Peyer's patch (tissue), 4 donors: ENCODE measurements around the gene PIGL. TPM values are rescaled to one million over a fixed set of nuclear protein-coding genes. Genes with fewer than 3 reads are reported as not detected.
A peak's percentile ranks its signal among the peaks of the same experiment; 100 is the strongest.

Experiments
- DNase-seq, 3 donors: peaks; one replicate each; pipeline ENCODE4 v3.0.0-alpha.2; 2017 to 2019
- H3K27ac ChIP-seq, 4 donors: fragments of 200-600 bp; sonication (generic); one replicate each; pipeline ENCODE4 v1.5.1; 2016 to 2019
- H3K27me3 ChIP-seq, 2 donors: fragments of 200-600 bp; sonication (generic); one replicate each; pipeline ENCODE4 v1.5.1; 2019
- H3K36me3 ChIP-seq, 3 donors: fragments of 200-600 bp; sonication (generic); one replicate each; pipeline ENCODE4 v1.5.1; 2016 to 2019
- H3K4me1 ChIP-seq, 4 donors: fragments of 200-600 bp; sonication (generic); one replicate each; pipeline ENCODE4 v1.5.1; 2016 to 2019
- H3K4me3 ChIP-seq, 4 donors: fragments of 200-600 bp; sonication (generic); 1 replicate in 3 of 4; 2 replicates in 1 of 4; pipeline ENCODE4 v1.5.1; 2016 to 2019; ENCODE audit warnings: mild to moderate bottlenecking in 1 of 4
- H3K9me3 ChIP-seq, 4 donors: fragments of 200-600 bp; sonication (generic); one replicate each; pipeline ENCODE4 v1.5.1; 2016 to 2019; ENCODE audit warnings: mild to moderate bottlenecking in 1 of 4
- POLR2A ChIP-seq, 2 donors: fragments of 450-650 bp; IDR thresholded peaks; one replicate each; pipeline ENCODE4 v1.5.1; 2017; ENCODE audit warnings: antibody characterized with exemption in 2 of 2, mild to moderate bottlenecking in 2 of 2, moderate library complexity in 2 of 2
- total RNA-seq, 4 donors: library from RNA; depleted of rRNA; stranded (reverse); fragments of >200 nt; gene quantifications; one replicate each; pipeline ENCODE4 v1.1.0, GENCODE V29; 2016
- TF ChIP-seq, protein P1 (sequence below), 6 experiments: fragments of 450-650 bp in 4 of 6; fragments of 200-600 bp in 2 of 6; sonication (generic) in 1 of 6; IDR thresholded peaks; one replicate each; pipeline ENCODE4 v1.5.1; 2017 to 2019; ENCODE audit warnings: antibody characterized with exemption in 6 of 6, mild to moderate bottlenecking in 3 of 6, moderate library complexity in 1 of 6

The PIGL gene
- total RNA-seq = 100 to 1,000 TPM in 3 of 4 donors, 10 to 100 TPM in 1; 77.1 to 491 (median 144) TPM

DNA sequence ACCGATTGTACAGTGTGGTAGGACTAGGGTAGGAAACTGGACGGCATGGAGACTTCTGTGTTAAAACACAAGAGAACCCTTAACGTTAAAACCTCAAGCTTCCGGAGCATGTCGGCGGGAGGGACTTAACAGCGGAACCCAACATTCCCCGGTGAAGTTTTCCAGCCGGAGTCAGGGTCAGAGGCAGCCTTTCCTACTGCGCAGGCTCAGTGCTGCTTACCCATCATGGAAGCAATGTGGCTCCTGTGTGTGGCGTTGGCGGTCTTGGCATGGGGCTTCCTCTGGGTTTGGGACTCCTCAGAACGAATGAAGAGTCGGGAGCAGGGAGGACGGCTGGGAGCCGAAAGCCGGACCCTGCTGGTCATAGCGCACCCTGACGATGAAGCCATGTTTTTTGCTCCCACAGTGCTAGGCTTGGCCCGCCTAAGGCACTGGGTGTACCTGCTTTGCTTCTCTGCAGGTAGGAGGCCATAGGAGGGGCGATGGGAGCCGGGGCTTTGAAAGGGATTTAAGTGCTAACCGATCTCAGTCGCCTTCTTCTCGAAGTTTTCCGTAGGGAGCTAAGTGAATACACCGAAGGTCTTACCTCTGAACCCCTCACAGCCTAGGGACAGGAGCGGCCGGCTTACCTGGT, at the start of gene PIGL:
Gene PIGL (plus strand): TSS at position 209 of the 634 bp plus-strand sequence. CDS start 17 bp downstream, at position 226.
- Histone ChIP-seq H3K4me1 (peaks cover 0 to 22% (median 7%) of the 10 kb centered on the region in 4 donors), H3K9me3 (no peaks in the 10 kb centered on the region), H3K27ac (peak within 1 kb of the TSS; percentile 92 to 97 (median 94)), H3K4me3 (peak within 1 kb of the TSS; percentile 69 to 100 (median 89)), H3K27me3 (no peaks in the 10 kb centered on the region), H3K36me3 (no peaks in the 10 kb centered on the region)
- TF ChIP-seq POLR2A (IDR thresholded peaks at IDR 0.05) = peak; percentile 25 to 57
- TF ChIP-seq, protein P1, sequence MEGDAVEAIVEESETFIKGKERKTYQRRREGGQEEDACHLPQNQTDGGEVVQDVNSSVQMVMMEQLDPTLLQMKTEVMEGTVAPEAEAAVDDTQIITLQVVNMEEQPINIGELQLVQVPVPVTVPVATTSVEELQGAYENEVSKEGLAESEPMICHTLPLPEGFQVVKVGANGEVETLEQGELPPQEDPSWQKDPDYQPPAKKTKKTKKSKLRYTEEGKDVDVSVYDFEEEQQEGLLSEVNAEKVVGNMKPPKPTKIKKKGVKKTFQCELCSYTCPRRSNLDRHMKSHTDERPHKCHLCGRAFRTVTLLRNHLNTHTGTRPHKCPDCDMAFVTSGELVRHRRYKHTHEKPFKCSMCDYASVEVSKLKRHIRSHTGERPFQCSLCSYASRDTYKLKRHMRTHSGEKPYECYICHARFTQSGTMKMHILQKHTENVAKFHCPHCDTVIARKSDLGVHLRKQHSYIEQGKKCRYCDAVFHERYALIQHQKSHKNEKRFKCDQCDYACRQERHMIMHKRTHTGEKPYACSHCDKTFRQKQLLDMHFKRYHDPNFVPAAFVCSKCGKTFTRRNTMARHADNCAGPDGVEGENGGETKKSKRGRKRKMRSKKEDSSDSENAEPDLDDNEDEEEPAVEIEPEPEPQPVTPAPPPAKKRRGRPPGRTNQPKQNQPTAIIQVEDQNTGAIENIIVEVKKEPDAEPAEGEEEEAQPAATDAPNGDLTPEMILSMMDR (IDR thresholded peaks at IDR 0.05) = peak in 2 of 6 experiments; percentile 5 to 12
- DNase-seq = peak; percentile 85 to 95 (median 86)

- Histone ChIP-seq H3K36me3 (peaks cover 0 to 39% (median 0%) of the 10 kb centered on the region in 3 donors), H3K27ac (no peak overlapping the region), H3K4me3 (no peak overlapping the region), H3K9me3 (no peaks in the 10 kb centered on the region), H3K4me1 (no peaks in the 10 kb centered on the region), H3K27me3 (no peaks in the 10 kb centered on the region)
- no peak for DNase-seq
- no peak for TF ChIP-seq POLR2A (IDR thresholded peaks at IDR 0.05)
- TF ChIP-seq, protein P1 (IDR thresholded peaks at IDR 0.05) = no peak
Measured at GRCh38 chr17:16171613-16172012, 45.4 kb upstream of the PIGL start.

- H3K4me1 ChIP-seq = no peaks in the 10 kb centered on the region
- H3K9me3 ChIP-seq = no peaks in the 10 kb centered on the region
- peaks cover 0 to 18% (median 0%) of the 10 kb centered on the region in 3 donors for H3K36me3 ChIP-seq
- TF ChIP-seq, protein P1 (IDR thresholded peaks at IDR 0.05) = no peak
- TF ChIP-seq POLR2A (IDR thresholded peaks at IDR 0.05) = no peak
- H3K27me3 ChIP-seq = no peaks in the 10 kb centered on the region
- DNase-seq = no peak
- no peak overlapping the region for H3K27ac ChIP-seq
- no peak overlapping the region for H3K4me3 ChIP-seq
Measured at GRCh38 chr17:16178836-16179235, 38.2 kb upstream of the PIGL start.

DNA sequence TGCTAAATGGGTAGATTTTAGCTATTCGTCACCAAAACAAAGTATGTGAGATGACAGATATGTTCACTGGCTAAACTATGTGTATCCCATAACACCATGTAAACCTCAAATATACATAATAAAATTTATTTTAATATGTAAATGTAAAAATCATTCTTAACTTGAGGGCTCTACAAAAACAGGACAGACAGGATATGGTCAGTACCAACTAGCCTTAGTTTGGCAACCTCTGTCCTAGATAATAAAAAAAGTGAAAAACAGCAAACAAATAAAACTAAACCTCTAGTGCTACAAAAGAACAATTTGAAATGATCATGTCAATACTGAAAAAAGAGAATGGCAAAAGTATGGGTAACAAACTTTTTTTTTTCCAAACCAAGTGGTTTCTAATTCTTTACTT, 35.4 kb upstream of the PIGL start:
- no peaks in the 10 kb centered on the region for H3K9me3 ChIP-seq
- no peak overlapping the region for H3K27ac ChIP-seq
- TF ChIP-seq, protein P1 (IDR thresholded peaks at IDR 0.05) = no peak
- H3K27me3 ChIP-seq = no peaks in the 10 kb centered on the region
- H3K4me1 ChIP-seq = no peaks in the 10 kb centered on the region
- H3K36me3 ChIP-seq = peaks cover 0 to 26% (median 0%) of the 10 kb centered on the region in 3 donors
- H3K4me3 ChIP-seq = no peak overlapping the region
- DNase-seq = no peak

DNA sequence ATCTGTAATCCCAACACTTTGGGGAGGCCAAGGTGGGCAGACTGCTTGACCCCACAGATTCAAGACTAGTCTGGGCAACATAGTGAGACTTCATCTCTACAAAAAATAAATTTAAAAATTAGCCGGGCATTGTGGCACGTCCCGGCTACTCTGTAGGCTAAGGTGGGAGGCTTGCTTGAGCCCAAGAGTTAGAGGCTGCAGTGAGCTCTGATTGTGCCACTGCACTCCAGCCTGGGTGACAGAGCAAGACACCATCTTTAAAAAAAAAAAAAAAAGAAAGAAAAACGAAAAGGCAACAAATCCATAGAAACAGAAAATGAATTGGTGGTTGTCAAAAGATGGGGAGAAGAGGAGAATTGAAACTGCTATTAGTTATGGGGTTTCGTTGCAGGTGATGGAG, 29.4 kb upstream of the PIGL start:
- DNase-seq = no peak
- no peak overlapping the region for H3K4me3 ChIP-seq
- H3K4me1 ChIP-seq = no peaks in the 10 kb centered on the region
- H3K27ac ChIP-seq = no peak overlapping the region
- no peaks in the 10 kb centered on the region for H3K27me3 ChIP-seq
- TF ChIP-seq, protein P1 (IDR thresholded peaks at IDR 0.05) = no peak
- no peak for TF ChIP-seq POLR2A (IDR thresholded peaks at IDR 0.05)
- H3K9me3 ChIP-seq = no peaks in the 10 kb centered on the region
- H3K36me3 ChIP-seq = peaks cover 0 to 51% (median 0%) of the 10 kb centered on the region in 3 donors
